Muscle of back (tissue), 11 donors: ENCODE measurements around the gene TBX4. TPM values are rescaled to one million over a fixed set of nuclear protein-coding genes. Genes with fewer than 3 reads are reported as not detected.
"Not testable (repeated sequence)": the region's sequence is repeated elsewhere in the genome, so short reads cannot be mapped to it uniquely, and the experiment has no call there.

Experiments used
- DNase-seq, 3 donors: peaks; one replicate each; pipeline versions ENCODE4 v3.0.0 to v3.0.0-alpha.2; 2013
- polyA plus RNA-seq, 10 donors: library from polyadenylated mRNA; unstranded; fragments of 120-200 nt; gene quantifications; one replicate each; pipeline ENCODE4 v1.2.1, GENCODE V29; 2013; ENCODE audit not compliant: insufficient read length in 10 of 10

Gene TBX4
- polyA plus RNA-seq, 10 donors, result 3.7 to 37.8 (median 6.0) TPM

GRCh38 chr17:61426482-61427304, 25.5 kb upstream of the TBX4 start:
- no peak for DNase-seq

- DNase-seq, result no peak
Observed at GRCh38 chr17:61427567-61427966, 24.7 kb upstream of the TBX4 start.

GRCh38 chr17:61429274-61429673, 22.9 kb upstream of the TBX4 start:
- DNase-seq, result no peak

DNA sequence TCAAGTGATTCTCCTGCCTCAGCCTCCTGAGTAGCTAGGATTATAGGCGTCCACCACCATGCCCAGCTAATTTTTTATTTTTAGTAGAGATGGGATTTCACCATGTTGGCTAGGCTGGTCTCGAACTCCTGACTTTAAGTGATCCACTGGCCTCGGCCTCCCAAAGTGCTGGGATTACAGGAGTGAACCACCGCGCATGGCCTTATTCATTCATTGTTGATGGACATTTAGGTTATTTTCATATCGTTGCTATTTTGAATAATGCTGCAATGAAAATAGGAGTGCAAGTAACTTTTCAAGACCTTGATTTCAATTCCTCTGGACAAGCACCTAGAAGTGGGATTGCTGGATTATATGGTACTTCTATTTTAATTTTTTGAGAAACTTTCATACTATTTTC, 22.4 kb upstream of the TBX4 start:
- not testable (repeated sequence) for DNase-seq

DNA sequence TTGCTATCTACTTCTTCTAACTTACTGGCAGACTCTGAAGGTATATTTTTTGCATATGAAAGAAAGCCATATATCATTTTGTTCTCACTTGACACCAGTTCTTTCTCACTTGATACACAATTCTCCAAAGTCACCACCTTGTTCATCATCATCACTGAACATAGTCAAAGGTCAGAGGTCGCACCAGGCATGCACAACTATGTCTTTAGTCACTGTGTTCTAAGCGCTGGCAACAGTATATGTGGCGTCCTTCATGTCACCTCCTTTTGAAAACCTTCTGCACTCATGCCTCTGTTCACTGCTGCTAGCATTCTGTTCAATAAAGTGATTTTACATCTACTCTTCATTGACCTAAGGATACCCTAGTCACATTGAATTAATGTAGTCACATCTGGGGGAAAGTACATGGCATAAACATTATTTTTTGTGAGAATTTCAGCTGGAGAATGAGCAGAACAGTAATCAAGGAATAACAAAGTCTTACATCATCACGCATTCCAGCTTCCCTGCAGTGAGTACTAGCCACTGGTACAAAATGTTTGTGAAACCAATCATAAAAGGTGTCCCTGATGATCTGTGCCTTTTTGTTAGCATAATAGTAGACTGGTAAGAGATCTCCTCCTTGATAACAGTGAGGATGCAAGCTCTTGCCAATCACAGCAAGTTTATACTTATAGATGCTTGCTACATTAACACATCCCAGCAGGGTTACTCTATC, 20.5 kb upstream of the TBX4 start:
- DNase-seq, result no peak

DNA sequence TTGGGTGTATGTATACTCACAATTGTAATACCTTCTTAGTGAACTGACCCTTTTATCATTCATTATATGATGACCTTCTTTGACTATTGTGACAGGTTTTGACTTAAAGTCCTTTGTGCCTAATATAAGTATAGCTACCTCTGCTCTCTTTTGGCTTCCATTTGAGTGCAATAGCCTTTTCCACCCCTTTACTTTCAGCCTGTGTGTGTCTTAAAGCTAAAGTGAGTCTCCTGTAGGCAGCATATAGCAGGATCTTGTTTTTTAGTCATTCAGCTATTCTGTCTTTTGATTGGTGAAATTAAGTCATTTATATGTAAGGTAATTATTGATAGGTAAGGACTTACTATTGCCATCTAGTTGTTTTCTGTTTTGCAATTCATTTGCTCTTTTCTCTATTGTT, 15.9 kb upstream of the TBX4 start:
- DNase-seq, result no peak

GRCh38 chr17:61436995-61437704, 15.1 kb upstream of the TBX4 start:
- no peak for DNase-seq

GRCh38 chr17:61440697-61441096, 11.5 kb upstream of the TBX4 start:
- no peak for DNase-seq

GRCh38 chr17:61441507-61441906, 10.7 kb upstream of the TBX4 start:
- not testable (repeated sequence) for DNase-seq

- DNase-seq, result no peak
Observed at GRCh38 chr17:61442136-61442775, 10.0 kb upstream of the TBX4 start.

GRCh38 chr17:61442878-61443474, 9.2 kb upstream of the TBX4 start:
- no peak for DNase-seq

DNA sequence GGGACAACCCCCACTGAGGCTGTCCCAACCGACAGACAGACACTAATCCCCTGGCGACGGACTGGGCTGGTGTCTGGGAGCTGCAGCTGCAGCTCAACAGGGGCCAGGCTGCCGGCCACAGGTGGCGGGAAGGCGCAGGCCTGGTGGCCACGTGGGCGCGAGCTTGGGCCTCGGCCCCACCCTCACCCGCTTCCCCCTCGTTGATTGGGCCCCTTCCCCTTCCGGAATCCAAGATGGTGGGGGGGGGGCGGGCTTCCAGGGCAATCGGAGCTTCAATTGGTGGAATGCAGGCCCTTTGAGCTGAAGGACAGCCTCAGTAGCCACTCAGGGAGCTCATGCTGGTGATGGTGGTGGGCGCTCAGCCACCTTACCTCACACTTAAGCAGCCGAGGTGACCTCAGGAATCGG, 8.7 kb upstream of the TBX4 start:
- peak in 1 of 3 donors; percentile 75 for DNase-seq

GRCh38 chr17:61444075-61444474, 8.1 kb upstream of the TBX4 start:
- no peak for DNase-seq

- no peak for DNase-seq
Observed at GRCh38 chr17:61444831-61445230, 7.4 kb upstream of the TBX4 start.

DNA sequence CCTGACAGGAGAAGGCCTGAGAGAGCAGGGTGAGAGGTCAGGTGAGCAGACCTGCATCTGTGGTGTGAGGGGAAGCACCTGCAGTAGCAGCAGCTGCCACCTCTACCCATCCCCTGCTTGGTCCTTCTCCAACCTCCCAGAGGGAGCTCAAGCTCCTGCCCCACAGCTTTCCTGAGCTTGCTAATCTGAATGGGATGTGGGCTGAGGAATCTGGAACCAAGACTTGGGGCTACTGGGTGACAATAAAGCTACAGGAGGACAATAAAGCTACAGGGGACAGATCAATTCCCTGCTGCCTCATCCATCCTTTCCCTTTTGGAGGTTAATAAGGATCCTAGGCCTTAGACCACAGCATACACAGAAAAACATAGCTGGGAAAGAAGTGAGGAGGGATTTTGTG, 4.9 kb upstream of the TBX4 start:
- no peak for DNase-seq

GRCh38 chr17:61448042-61448441, 4.2 kb upstream of the TBX4 start:
- DNase-seq, result no peak

- not testable (repeated sequence) for DNase-seq
Observed at GRCh38 chr17:61449140-61449539, 3.1 kb upstream of the TBX4 start.

- no peak for DNase-seq
Observed at GRCh38 chr17:61449707-61450640, 2.2 kb upstream of the TBX4 start.

- no peak for DNase-seq
Observed at GRCh38 chr17:61450641-61451537, 1.3 kb upstream of the TBX4 start.
